NT2/D1 (cell line): Measurements from ENCODE around the gene RNF114.

Experiments
- DNase-seq: peaks from one replicate; pipeline ENCODE4 v3.0.0-alpha.2; 2011; ENCODE audit warnings: low read depth, low spot score
- H3K27me3 ChIP-seq: 2 replicates; pipeline ENCODE4 v1.6.0; 2011; ENCODE audit warnings: mild to moderate bottlenecking; ENCODE audit not compliant: insufficient read length, insufficient read depth
- H3K36me3 ChIP-seq: 2 replicates; pipeline ENCODE4 v1.6.1; 2011; ENCODE audit warnings: mild to moderate bottlenecking, low read length, mixed read lengths; ENCODE audit not compliant: insufficient read depth, insufficient read length
- H3K4me1 ChIP-seq: 2 replicates; pipeline ENCODE4 v1.5.1; 2011; ENCODE audit not compliant: insufficient read depth, insufficient read length
- H3K4me3 ChIP-seq: 2 replicates; pipeline ENCODE4 v1.5.1; 2011; ENCODE audit warnings: low read depth; ENCODE audit not compliant: insufficient read length
- H3K9ac ChIP-seq: 2 replicates; pipeline ENCODE4 v1.6.0; 2011; ENCODE audit warnings: low read depth; ENCODE audit not compliant: insufficient read length
- H3K9me3 ChIP-seq: 2 replicates; pipeline ENCODE4 v1.5.1; 2011; ENCODE audit warnings: mild to moderate bottlenecking, low read length; ENCODE audit not compliant: insufficient read depth
- SUZ12 ChIP-seq: IDR thresholded peaks from 2 replicates; pipeline ENCODE4 v1.6.1; 2011; ENCODE audit not compliant: insufficient read length, insufficient read depth; ENCODE audit errors: extremely low read depth
- YY1 ChIP-seq: IDR thresholded peaks from 2 replicates; pipeline ENCODE4 v1.6.1; 2011; ENCODE audit not compliant: insufficient read length, insufficient read depth
- ZNF274 ChIP-seq: IDR thresholded peaks from 2 replicates; pipeline ENCODE4 v1.6.1; 2011; ENCODE audit warnings: mild to moderate bottlenecking, low read depth, low read length

The RNF114 gene

DNA sequence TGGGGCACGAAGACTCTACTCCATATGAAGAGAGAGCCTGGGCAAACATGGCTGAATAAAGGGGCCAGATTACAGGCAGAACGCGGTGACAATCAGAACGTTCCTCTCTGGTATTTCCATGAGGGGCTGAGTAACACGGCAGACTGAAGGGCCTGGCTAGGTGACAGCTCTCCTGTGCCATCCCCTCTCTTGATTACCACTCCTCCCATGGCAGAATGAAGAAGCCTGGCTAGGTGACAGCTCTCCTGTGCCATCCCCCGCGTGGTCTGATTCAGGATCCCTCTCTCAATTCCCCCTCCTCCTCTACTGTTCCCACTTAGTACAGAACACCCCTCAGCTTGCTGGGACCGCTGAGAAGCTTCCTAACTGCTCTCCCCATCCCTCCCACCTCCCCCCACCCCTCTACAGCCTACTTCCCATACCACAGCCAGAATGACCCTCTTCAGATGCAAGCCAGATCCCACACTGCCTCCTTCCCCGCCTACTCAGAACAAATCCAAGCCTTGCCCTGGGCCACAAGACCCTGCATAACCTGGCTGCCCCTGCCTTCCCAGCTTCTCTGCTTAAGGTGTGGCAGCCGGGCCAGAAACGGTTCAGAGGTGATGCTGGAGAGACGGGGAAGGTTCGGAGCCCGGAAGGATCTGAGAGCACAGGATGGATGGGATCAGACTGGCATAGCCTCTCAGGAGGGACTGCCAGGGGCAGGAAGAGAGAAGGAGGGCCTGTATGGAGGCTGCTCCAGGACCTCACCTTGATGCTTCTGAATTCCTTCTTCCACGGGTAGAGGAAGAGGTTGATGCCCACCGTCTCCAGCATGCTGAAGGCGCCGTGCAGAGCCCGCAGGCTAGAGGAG is 28.6 kb upstream of the RNF114 start:
- Histone ChIP-seq H3K36me3 (peaks cover 79% of the 10 kb centered on the region), H3K27me3 (no peaks in the 10 kb centered on the region), H3K9ac (no peak overlapping the region), H3K4me1 (peaks cover 2% of the 10 kb centered on the region), H3K4me3 (no peak overlapping the region), H3K9me3 (no peaks in the 10 kb centered on the region)
- TF ChIP-seq YY1: no peak
- no peak for DNase-seq

- Histone ChIP-seq H3K9ac (no peak overlapping the region), H3K4me1 (peaks cover 2% of the 10 kb centered on the region), H3K9me3 (no peaks in the 10 kb centered on the region), H3K27me3 (no peaks in the 10 kb centered on the region), H3K4me3 (no peak overlapping the region), H3K36me3 (peaks cover 81% of the 10 kb centered on the region)
- no peak for TF ChIP-seq ZNF274
- no peak for TF ChIP-seq YY1
- TF ChIP-seq SUZ12: no peak
- no peak for DNase-seq
These were observed 28.0 kb upstream of the RNF114 start for GRCh38 chr20:49908258-49908565.

DNA sequence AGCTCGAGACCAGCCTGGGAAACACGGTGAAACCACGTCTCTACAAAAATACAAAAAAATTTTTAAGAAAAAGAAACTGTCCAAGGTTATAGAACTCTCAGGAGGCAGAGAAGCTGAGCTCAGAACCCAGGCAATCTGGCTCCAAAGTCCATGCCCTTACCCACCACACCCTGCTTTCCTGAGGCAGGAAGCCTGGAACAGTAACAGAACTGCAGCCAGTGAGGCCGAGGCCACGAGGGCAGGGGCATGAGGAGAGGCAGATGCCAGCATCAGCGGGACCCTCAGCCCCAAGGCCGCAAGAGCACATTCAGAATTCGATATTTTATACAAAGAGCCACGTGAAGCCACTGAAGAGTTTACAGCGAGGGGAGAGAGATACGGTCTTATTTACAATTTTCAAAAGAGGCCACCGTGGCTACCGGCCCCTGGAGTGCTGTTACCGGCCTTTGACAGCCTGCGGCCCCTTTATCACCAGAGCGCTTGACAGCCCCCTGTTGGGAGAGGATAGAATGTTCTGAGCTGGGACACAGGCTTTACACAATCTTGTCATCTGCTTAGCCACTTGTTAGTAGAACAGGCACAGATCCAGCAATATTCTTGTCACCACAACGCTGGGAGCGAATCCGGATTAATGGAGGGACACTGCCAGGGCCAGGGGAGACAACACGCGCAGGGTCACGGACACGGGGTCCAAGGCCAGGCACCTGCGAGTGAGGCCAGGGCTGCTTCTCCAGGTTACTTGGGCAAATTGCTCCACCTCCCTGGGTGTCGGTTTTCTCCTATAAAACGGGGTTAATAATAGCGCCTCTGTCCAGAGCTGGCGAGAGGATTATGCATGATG is 26.5 kb upstream of the RNF114 start:
- TF ChIP-seq SUZ12: no peak
- no peak for TF ChIP-seq ZNF274
- no peak for TF ChIP-seq YY1
- peaks cover 72% of the 10 kb centered on the region for H3K36me3 ChIP-seq
- H3K4me3 ChIP-seq: no peak overlapping the region
- peak overlapping the region; percentile 27 for H3K9ac ChIP-seq
- no peak for DNase-seq
- H3K4me1 ChIP-seq: peaks cover 4% of the 10 kb centered on the region
- H3K9me3 ChIP-seq: no peaks in the 10 kb centered on the region
- H3K27me3 ChIP-seq: no peaks in the 10 kb centered on the region

DNA sequence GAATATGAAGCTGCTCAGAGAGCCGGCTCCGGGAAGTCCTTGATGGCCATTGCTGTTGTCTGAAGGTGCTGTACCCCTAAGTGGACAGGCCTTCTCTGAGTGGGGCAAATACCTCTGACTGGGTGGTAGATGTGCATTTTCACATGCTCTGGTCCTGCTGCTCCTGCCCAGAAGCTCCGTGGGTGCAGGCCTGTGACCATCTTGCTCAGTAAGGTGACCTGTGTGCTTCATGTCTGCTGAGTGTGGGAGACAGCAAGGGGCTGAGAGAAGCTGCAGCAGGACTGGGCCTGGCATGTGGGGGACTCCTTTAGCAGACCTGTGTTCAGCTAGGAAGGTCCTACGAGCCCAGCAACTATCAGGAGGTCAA is 25.9 kb upstream of the RNF114 start:
- DNase-seq: no peak
- peak overlapping the region; percentile 27 for H3K9ac ChIP-seq
- TF ChIP-seq YY1 (no peak), SUZ12 (no peak), ZNF274 (no peak)
- no peaks in the 10 kb centered on the region for H3K9me3 ChIP-seq
- H3K4me1 ChIP-seq: peaks cover 4% of the 10 kb centered on the region
- H3K4me3 ChIP-seq: no peak overlapping the region
- peaks cover 66% of the 10 kb centered on the region for H3K36me3 ChIP-seq
- no peaks in the 10 kb centered on the region for H3K27me3 ChIP-seq

DNA sequence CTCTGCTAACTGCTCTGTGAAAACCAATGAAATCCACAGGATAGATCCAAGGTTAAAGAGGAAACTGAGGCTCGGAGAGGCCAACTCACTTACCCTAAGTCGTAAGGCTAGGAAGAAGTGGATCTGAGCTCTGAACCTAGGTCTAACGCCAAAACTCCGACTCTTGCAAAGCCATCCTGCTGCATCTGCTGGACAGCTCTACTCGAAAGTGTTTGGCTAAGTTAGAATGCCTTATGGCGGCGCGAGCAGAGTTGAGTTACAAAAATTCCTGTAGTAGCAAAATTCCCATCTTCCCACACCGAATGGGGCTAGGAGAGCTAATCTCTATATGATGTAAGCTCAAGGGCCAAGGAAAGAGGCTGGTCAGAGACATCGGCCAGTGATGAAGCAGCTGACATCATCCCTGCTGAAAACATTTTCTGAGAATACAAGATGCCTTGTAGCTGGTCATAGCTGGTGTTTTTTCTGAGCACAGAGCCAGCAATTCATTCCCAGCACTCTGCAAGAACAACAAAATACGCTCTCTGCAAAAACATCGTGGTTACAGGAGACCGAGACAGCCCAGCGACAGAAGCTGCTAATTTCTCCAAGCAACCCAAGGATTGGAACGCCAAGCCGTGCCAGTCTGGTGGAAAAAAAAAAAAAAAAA is 22.7 kb upstream of the RNF114 start:
- no peak for DNase-seq
- no peaks in the 10 kb centered on the region for H3K9me3 ChIP-seq
- H3K36me3 ChIP-seq: peaks cover 36% of the 10 kb centered on the region
- H3K27me3 ChIP-seq: no peaks in the 10 kb centered on the region
- no peak overlapping the region for H3K9ac ChIP-seq
- peaks cover 7% of the 10 kb centered on the region for H3K4me1 ChIP-seq
- no peak for TF ChIP-seq YY1
- no peak for TF ChIP-seq SUZ12
- no peak for TF ChIP-seq ZNF274
- peak overlapping the region; percentile 84 for H3K4me3 ChIP-seq

DNA sequence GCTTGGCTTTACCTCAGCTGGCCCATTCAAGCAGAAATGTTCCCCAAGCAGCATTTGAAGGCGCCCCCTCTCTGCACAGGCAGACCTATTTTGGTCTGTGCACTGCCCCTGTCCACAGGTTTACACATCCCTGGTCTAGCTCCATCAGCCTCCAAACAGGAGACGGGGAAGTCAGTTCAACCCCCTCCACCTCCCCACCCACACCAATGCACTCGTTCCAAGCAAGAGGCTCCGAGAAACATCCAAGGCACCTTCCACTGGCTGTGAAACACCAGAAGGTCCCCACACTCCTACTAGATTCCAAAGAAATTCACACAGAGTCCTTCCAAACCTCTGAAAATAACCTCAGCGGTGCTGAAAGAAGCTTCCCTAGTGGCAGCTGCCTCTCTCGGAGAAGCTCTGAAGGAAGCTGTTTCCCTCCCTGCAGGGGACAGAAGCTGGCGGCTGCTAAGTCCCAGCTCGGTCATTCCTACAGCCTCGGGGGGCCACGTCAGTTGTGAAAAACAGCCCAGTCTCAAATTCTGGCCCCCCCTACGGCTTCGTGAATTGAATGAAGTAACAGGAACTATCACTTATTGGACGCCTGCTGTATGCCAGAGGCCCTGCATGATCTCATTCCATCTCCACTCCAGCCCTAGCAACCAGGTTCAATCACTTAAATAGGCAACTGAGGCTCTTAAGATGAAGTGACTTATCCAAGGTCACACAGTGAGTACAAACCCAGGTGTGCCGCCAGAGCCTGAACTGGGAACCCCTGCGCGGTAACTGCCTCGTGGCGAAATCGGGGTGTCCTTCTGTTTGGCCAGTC is 21.7 kb upstream of the RNF114 start:
- TF ChIP-seq YY1 (no peak), SUZ12 (no peak), ZNF274 (no peak)
- Histone ChIP-seq H3K27me3 (no peaks in the 10 kb centered on the region), H3K4me1 (peaks cover 7% of the 10 kb centered on the region), H3K36me3 (peaks cover 30% of the 10 kb centered on the region), H3K9me3 (no peaks in the 10 kb centered on the region), H3K4me3 (peak overlapping the region; percentile 84), H3K9ac (peak overlapping the region; percentile 92)
- DNase-seq: no peak

- Histone ChIP-seq H3K9me3 (no peaks in the 10 kb centered on the region), H3K4me3 (peak overlapping the region; percentile 84), H3K4me1 (peaks cover 6% of the 10 kb centered on the region), H3K9ac (peak overlapping the region; percentile 92), H3K36me3 (peaks cover 25% of the 10 kb centered on the region), H3K27me3 (no peaks in the 10 kb centered on the region)
- no peak for DNase-seq
- TF ChIP-seq ZNF274 (no peak), YY1 (no peak), SUZ12 (no peak)
These were observed 21.1 kb upstream of the RNF114 start for GRCh38 chr20:49915118-49915379.
